ENCODE data around the gene CHST13.

DNA sequence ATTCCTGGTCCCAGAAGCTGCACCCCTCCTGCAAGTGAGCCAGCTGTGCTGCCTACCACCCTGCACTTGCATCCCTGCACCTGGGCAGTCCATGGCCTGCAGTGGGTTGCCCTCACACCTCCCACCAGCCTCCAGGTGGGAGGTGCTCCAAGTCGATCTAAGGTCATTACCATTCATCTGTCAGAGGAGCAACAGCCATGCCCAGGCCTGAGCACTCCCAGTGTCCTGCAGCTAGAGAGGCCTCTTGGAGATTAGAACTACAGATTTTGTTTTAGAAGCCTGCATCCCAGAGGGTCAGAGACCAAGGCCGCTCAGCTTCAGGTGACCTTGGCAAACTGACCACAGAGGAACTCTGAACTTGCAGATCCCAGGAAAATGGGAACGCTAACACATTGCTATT, 39.3 kb upstream of the CHST13 start:
- TF ChIP-seq, protein P1, sequence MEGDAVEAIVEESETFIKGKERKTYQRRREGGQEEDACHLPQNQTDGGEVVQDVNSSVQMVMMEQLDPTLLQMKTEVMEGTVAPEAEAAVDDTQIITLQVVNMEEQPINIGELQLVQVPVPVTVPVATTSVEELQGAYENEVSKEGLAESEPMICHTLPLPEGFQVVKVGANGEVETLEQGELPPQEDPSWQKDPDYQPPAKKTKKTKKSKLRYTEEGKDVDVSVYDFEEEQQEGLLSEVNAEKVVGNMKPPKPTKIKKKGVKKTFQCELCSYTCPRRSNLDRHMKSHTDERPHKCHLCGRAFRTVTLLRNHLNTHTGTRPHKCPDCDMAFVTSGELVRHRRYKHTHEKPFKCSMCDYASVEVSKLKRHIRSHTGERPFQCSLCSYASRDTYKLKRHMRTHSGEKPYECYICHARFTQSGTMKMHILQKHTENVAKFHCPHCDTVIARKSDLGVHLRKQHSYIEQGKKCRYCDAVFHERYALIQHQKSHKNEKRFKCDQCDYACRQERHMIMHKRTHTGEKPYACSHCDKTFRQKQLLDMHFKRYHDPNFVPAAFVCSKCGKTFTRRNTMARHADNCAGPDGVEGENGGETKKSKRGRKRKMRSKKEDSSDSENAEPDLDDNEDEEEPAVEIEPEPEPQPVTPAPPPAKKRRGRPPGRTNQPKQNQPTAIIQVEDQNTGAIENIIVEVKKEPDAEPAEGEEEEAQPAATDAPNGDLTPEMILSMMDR (IDR thresholded peaks at IDR 0.05), result no peak
- TF ChIP-seq POLR2A (IDR thresholded peaks at IDR 0.05), result no peak
- TF ChIP-seq POLR2AphosphoS5 (IDR thresholded peaks at IDR 0.05), result no peak
